K562 (cell line): ENCODE data around the gene RAPGEF5.

Experiments
- ARNT ChIP-seq, 2 experiments: fragments of 450-650 bp; IDR thresholded peaks; 2 replicates each; pipeline ENCODE4 v1.6.1; 2016; ENCODE audit warnings: mild to moderate bottlenecking in 1 of 2
- CHD4 ChIP-seq: fragments of 200-600 bp; sonication (generic); IDR thresholded peaks from 3 replicates; pipeline ENCODE4 v1.6.1; 2012; ENCODE audit warnings: low read depth, mild to moderate bottlenecking, mixed read lengths, low read length, inconsistent platforms; ENCODE audit not compliant: insufficient read depth, insufficient replicate concordance, poor library complexity, severe bottlenecking
- DACH1 ChIP-seq: fragments of 450-650 bp; IDR thresholded peaks from 2 replicates; pipeline ENCODE4 v1.6.1; 2018; ENCODE audit not compliant: partially characterized antibody
- E4F1 ChIP-seq: fragments of 250-450 bp; sonication (Bioruptor Pico); IDR thresholded peaks from 2 replicates; pipeline ENCODE4 v1.5.0; 2021; ENCODE audit warnings: mild to moderate bottlenecking, borderline replicate concordance
- EGR1 ChIP-seq: fragments of 450-650 bp; conservative IDR thresholded peaks from 2 replicates; pipeline ENCODE4 v1.6.1; 2017; ENCODE audit warnings: mild to moderate bottlenecking
- ELF1 ChIP-seq: fragments of 200-800 bp; sonication (Bioruptor generic); IDR thresholded peaks from 2 replicates; pipeline ENCODE4 v1.6.1; 2016; ENCODE audit warnings: missing genetic modification characterization, missing compliant biosample characterization
- EP300 ChIP-seq: IDR thresholded peaks from 2 replicates; pipeline ENCODE4 v1.6.1; 2012; ENCODE audit warnings: low read length, improper control_type of control experiment
- GATA2 ChIP-seq: sonication (generic); formaldehyde crosslinking; IDR thresholded peaks from 2 replicates; pipeline ENCODE4 v1.4.0; 2020; ENCODE audit warnings: mild to moderate bottlenecking, missing genetic modification reagents
- GMEB1 ChIP-seq: fragments of 250-450 bp; sonication (Bioruptor Pico); IDR thresholded peaks from 2 replicates; pipeline ENCODE4 v1.4.0; 2020; ENCODE audit warnings: mild to moderate bottlenecking
- PTTG1 ChIP-seq: fragments of 450-650 bp; IDR thresholded peaks from 2 replicates; pipeline ENCODE4 v1.6.1; 2016; ENCODE audit warnings: low read depth, mild to moderate bottlenecking, missing genetic modification characterization, missing compliant biosample characterization
- U2AF2 ChIP-seq: fragments of 200-400 bp; formaldehyde crosslinking; optimal IDR thresholded peaks from 2 replicates; pipeline ENCODE3; 2017; ENCODE audit warnings: low read depth, mild to moderate bottlenecking, low read length
- ZC3H8 ChIP-seq: fragments of 450-650 bp; IDR thresholded peaks from 2 replicates; pipeline ENCODE4 v1.6.1; 2017

- TF ChIP-seq ARNT (IDR thresholded peaks at IDR 0.05) (no peak), GMEB1 (CRISPR knock-in tag) (no peak), PTTG1 (tag) (no peak), DACH1 (no peak), EP300 (no peak), EGR1 (no peak), CHD4 (no peak), ELF1 (tag) (no peak), U2AF2 (no peak), E4F1 (CRISPR knock-in tag) (no peak), GATA2 (CRISPR knock-in tag) (no peak), ZC3H8 (no peak)
Observed at GRCh38 chr7:22083704-22084240, 273.2 kb downstream of the RAPGEF5 start.
